Measurements from ENCODE around the gene RNF214.
"Not testable (repeated sequence)": the region's sequence is repeated elsewhere in the genome, so short reads cannot be mapped to it uniquely, and the experiment has no call there.

Gene RNF214

GRCh38 chr11:117271208-117271607, 38.7 kb downstream of the RNF214 start:
- no peak overlapping the region for H2AFZ ChIP-seq (ENCODE audit: low read depth, low read length)
- H4K20me1 ChIP-seq (ENCODE audit: insufficient read depth, low read length) = no peaks in the 10 kb centered on the region
- no peak overlapping the region for H3K27ac ChIP-seq (ENCODE audit: low read length)
- H3K4me2 ChIP-seq (ENCODE audit: low read length) = no peak overlapping the region
- no peak overlapping the region for H3K4me3 ChIP-seq (ENCODE audit: low read length)
- H3K9ac ChIP-seq (ENCODE audit: low read length) = no peak overlapping the region
- H3K9me3 ChIP-seq (ENCODE audit: insufficient read depth, low read length) = no peaks in the 10 kb centered on the region
- no peaks in the 10 kb centered on the region for H3K27me3 ChIP-seq (ENCODE audit: low read depth, low read length)
- no peaks in the 10 kb centered on the region for H3K4me1 ChIP-seq (ENCODE audit: low read length)
- H3K79me2 ChIP-seq (ENCODE audit: low read length) = no peaks in the 10 kb centered on the region
- TF ChIP-seq CTCF (IDR thresholded peaks at IDR 0.05; ENCODE audit: low read depth, low read length) = no peak
- TF ChIP-seq EZH2phosphoT487 (IDR thresholded peaks at IDR 0.05; ENCODE audit: low read depth) = no peak
- peaks cover 8% of the 10 kb centered on the region for H3K36me3 ChIP-seq (replicated peaks; ENCODE audit: low read depth, low read length)

- not testable (repeated sequence) for H3K4me3 ChIP-seq (ENCODE audit: low read length); H2AFZ ChIP-seq (ENCODE audit: low read depth, low read length); H3K27me3 ChIP-seq (ENCODE audit: low read depth, low read length); H3K9me3 ChIP-seq (ENCODE audit: insufficient read depth, low read length); H3K4me1 ChIP-seq (ENCODE audit: low read length); H3K9ac ChIP-seq (ENCODE audit: low read length); H4K20me1 ChIP-seq (ENCODE audit: insufficient read depth, low read length); H3K79me2 ChIP-seq (ENCODE audit: low read length); H3K36me3 ChIP-seq (replicated peaks; ENCODE audit: low read depth, low read length); H3K27ac ChIP-seq (ENCODE audit: low read length); H3K4me2 ChIP-seq (ENCODE audit: low read length)
Observed at GRCh38 chr11:117272175-117272574, 39.7 kb downstream of the RNF214 start.

- no peak for TF ChIP-seq EZH2phosphoT487 (IDR thresholded peaks at IDR 0.05; ENCODE audit: low read depth)
- no peak for TF ChIP-seq CTCF (IDR thresholded peaks at IDR 0.05; ENCODE audit: low read depth, low read length)
- Histone ChIP-seq H3K9ac (ENCODE audit: low read length) (no peak overlapping the region), H3K27ac (ENCODE audit: low read length) (no peak overlapping the region)
Observed at GRCh38 chr11:117273550-117274289, 41.2 kb downstream of the RNF214 start.

GRCh38 chr11:117278347-117278746, 45.9 kb downstream of the RNF214 start:
- Histone ChIP-seq H3K9ac (ENCODE audit: low read length) (no peak overlapping the region), H3K4me2 (ENCODE audit: low read length) (no peak overlapping the region), H3K27me3 (ENCODE audit: low read depth, low read length) (no peaks in the 10 kb centered on the region), H4K20me1 (ENCODE audit: insufficient read depth, low read length) (no peaks in the 10 kb centered on the region), H2AFZ (ENCODE audit: low read depth, low read length) (no peak overlapping the region), H3K27ac (ENCODE audit: low read length) (no peak overlapping the region), H3K4me3 (ENCODE audit: low read length) (no peak overlapping the region), H3K36me3 (replicated peaks; ENCODE audit: low read depth, low read length) (peaks cover 16% of the 10 kb centered on the region), H3K4me1 (ENCODE audit: low read length) (no peaks in the 10 kb centered on the region), H3K79me2 (ENCODE audit: low read length) (no peaks in the 10 kb centered on the region), H3K9me3 (ENCODE audit: insufficient read depth, low read length) (no peaks in the 10 kb centered on the region)
- TF ChIP-seq CTCF (IDR thresholded peaks at IDR 0.05; ENCODE audit: low read depth, low read length) (no peak), EZH2phosphoT487 (IDR thresholded peaks at IDR 0.05; ENCODE audit: low read depth) (no peak)

More at GRCh38 chr11:117273550-117274289, 41.2 kb downstream of the RNF214 start:
- no peaks in the 10 kb centered on the region for H3K9me3 ChIP-seq (ENCODE audit: insufficient read depth, low read length)
- H3K4me1 ChIP-seq (ENCODE audit: low read length) = no peaks in the 10 kb centered on the region
- H2AFZ ChIP-seq (ENCODE audit: low read depth, low read length) = no peak overlapping the region
- no peaks in the 10 kb centered on the region for H4K20me1 ChIP-seq (ENCODE audit: insufficient read depth, low read length)
- peaks cover 8% of the 10 kb centered on the region for H3K36me3 ChIP-seq (replicated peaks; ENCODE audit: low read depth, low read length)
- H3K27me3 ChIP-seq (ENCODE audit: low read depth, low read length) = no peaks in the 10 kb centered on the region
- H3K4me3 ChIP-seq (ENCODE audit: low read length) = no peak overlapping the region
- no peak overlapping the region for H3K4me2 ChIP-seq (ENCODE audit: low read length)
- no peaks in the 10 kb centered on the region for H3K79me2 ChIP-seq (ENCODE audit: low read length)
